Caco-2 (cell line): ENCODE data around the gene MYO5B. TPM values are rescaled to one million over a fixed set of nuclear protein-coding genes. Genes with fewer than 3 reads are reported as not detected.
"Not testable (repeated sequence)": the region's sequence is repeated elsewhere in the genome, so short reads cannot be mapped to it uniquely, and the experiment has no call there.

Experiments
- BruUV-seq: library from RNA; stranded (reverse); fragments of 400-500 nt; replicated peaks from 2 replicates; lab custom pipeline; 2021; lab: Mats Ljungman, UMichigan
- CTCF ChIA-PET: fragments of 300-600 bp; sonication (Branson Sonifier 250); formaldehyde crosslinking; loops from one replicate; lab custom pipeline; 2022; ENCODE audit warnings: antibody characterized with exemption; lab: Charles Lee
- POLR2A ChIA-PET: fragments of 300-600 bp; sonication (Branson Sonifier 250); formaldehyde crosslinking; loops from one replicate; lab custom pipeline; 2022; ENCODE audit warnings: antibody characterized with exemption; lab: Charles Lee
- DNase-seq, 2 experiments: peaks; one replicate each; pipeline versions ENCODE4 v3.0.0 to v3.0.0-alpha.2; 2020 to 2022
- H3K27me3 ChIP-seq: replicated peaks from 2 replicates; pipeline ENCODE4 v1.6.0; 2011; ENCODE audit warnings: low read length; ENCODE audit not compliant: control insufficient read depth, insufficient read depth
- H3K36me3 ChIP-seq: 2 replicates; pipeline ENCODE4 v1.5.1; 2011; ENCODE audit warnings: low read length; ENCODE audit not compliant: control insufficient read depth, insufficient read depth
- H3K4me1 ChIP-seq: fragments of 250-450 bp; sonication (Bioruptor Pico); 2 replicates; pipeline ENCODE4 v1.5.1; 2020; ENCODE audit warnings: mild to moderate bottlenecking
- H3K4me3 ChIP-seq: 2 replicates; pipeline ENCODE4 v1.5.1; 2011; ENCODE audit warnings: low read depth, mild to moderate bottlenecking, control low read depth, low read length
- H3K9me3 ChIP-seq: fragments of 250-450 bp; sonication (Bioruptor Pico); 2 replicates; pipeline ENCODE4 v1.5.1; 2020; ENCODE audit warnings: mild to moderate bottlenecking, moderate library complexity
- H3K27ac Mint-ChIP-seq: one replicate; pipeline ENCODE4 v1.8.0; 2022; ENCODE audit warnings: mixed read lengths; ENCODE audit not compliant: unreplicated experiment
- H3K27me3 Mint-ChIP-seq: one replicate; pipeline ENCODE4 v1.8.0; 2022; ENCODE audit warnings: mixed read lengths; ENCODE audit not compliant: insufficient read depth, unreplicated experiment
- H3K36me3 Mint-ChIP-seq: one replicate; pipeline ENCODE4 v1.8.0; 2022; ENCODE audit warnings: mild to moderate bottlenecking, mixed read lengths; ENCODE audit not compliant: insufficient read depth, unreplicated experiment
- H3K4me1 Mint-ChIP-seq: one replicate; pipeline ENCODE4 v1.8.0; 2022; ENCODE audit warnings: low read depth, mixed read lengths; ENCODE audit not compliant: unreplicated experiment
- H3K4me3 Mint-ChIP-seq: one replicate; pipeline ENCODE4 v1.8.0; 2022; ENCODE audit warnings: mild to moderate bottlenecking, moderate library complexity, mixed read lengths; ENCODE audit not compliant: unreplicated experiment
- H3K9me3 Mint-ChIP-seq: one replicate; pipeline ENCODE4 v1.8.0; 2022; ENCODE audit warnings: mixed read lengths; ENCODE audit not compliant: unreplicated experiment
- intact Hi-C: fragments of 100-400 bp; cut with micrococcal nuclease; formaldehyde crosslinking; loops from one replicate; pipeline ENCODE4 v1.10.0; 2022; ENCODE audit not compliant: unreplicated experiment
- total RNA-seq: library from RNA; stranded (reverse); gene quantifications from 2 replicates; pipeline ENCODE4 v1.2.3, GENCODE V29; 2022
- TF ChIP-seq, protein P1 (sequence below), 2 experiments: fragments of 200-600 bp in 1 of 2; IDR thresholded peaks; 1 replicate in 1 of 2; 2 replicates in 1 of 2; pipeline versions ENCODE4 v1.5.1 to v1.8.0; 2011 to 2022; ENCODE audit warnings: antibody characterized with exemption in 1 of 2, control low read depth in 1 of 2, inconsistent platforms in 1 of 2, low read depth in 1 of 2, low read length in 1 of 2, mild to moderate bottlenecking in 1 of 2, moderate library complexity in 1 of 2; ENCODE audit not compliant: insufficient read depth in 1 of 2, severe bottlenecking in 1 of 2, unreplicated experiment in 1 of 2

Gene MYO5B
- total RNA-seq, 1 experiment from 2014 or later, result 28.3 TPM

DNA sequence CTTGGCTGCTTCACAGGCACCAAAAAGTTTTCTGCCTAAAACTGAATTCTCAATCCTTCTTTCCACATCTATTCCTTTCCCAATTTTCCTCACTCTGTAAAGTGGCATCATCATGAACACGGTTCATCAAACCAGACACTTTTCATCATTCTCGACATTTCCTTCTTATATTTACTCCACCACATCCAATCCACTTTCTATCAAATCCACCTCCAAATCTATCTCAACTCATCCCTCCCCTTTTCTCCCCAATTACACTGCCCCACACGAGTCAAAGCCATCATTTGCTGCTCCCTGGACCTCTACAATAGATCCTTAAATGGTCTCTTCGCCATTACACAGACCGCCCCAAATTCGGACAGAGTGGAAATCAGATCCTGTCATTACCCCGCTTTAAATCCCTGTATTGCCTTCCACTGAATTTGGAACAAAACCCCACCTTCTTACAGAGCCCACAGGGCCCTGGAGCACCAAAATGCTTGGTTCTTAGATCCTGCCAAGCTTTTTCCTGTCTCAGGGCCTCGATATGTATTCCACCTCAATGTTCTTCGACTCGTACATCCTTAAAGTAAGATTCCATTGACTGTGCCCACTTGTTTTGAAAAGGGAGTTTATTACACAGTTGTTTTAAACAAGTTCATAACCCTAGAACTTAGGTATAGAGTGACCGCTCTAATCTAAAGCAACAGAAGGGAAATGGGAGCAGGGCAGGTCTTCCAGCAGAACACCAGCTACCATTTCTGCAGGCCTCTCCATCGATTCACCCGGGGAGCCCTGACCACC, 382.5 kb downstream of the MYO5B start:
- Mint-ChIP-seq H3K4me3 (peak overlapping the region; percentile 85), H3K36me3 (peaks cover 38% of the 10 kb centered on the region), H3K4me1 (peaks cover 27% of the 10 kb centered on the region), H3K27me3 (no peaks in the 10 kb centered on the region), H3K9me3 (no peaks in the 10 kb centered on the region), H3K27ac (peak overlapping the region; percentile 61)
- no TSS peak for BruUV-seq
- H3K27me3 ChIP-seq, result no peaks in the 10 kb centered on the region
- H3K4me3 ChIP-seq, result peak overlapping the region; percentile 78
- intact Hi-C loops, result loop anchor here (5.0 kb wide), 1 partner anchor 45 kb away; no protein-coding TSS in a partner anchor
- H3K4me1 ChIP-seq, result peaks cover 12% of the 10 kb centered on the region; the same call in 1 of the 2 replicates
- H3K36me3 ChIP-seq, result no peaks in the 10 kb centered on the region
- TF ChIP-seq, protein P1, sequence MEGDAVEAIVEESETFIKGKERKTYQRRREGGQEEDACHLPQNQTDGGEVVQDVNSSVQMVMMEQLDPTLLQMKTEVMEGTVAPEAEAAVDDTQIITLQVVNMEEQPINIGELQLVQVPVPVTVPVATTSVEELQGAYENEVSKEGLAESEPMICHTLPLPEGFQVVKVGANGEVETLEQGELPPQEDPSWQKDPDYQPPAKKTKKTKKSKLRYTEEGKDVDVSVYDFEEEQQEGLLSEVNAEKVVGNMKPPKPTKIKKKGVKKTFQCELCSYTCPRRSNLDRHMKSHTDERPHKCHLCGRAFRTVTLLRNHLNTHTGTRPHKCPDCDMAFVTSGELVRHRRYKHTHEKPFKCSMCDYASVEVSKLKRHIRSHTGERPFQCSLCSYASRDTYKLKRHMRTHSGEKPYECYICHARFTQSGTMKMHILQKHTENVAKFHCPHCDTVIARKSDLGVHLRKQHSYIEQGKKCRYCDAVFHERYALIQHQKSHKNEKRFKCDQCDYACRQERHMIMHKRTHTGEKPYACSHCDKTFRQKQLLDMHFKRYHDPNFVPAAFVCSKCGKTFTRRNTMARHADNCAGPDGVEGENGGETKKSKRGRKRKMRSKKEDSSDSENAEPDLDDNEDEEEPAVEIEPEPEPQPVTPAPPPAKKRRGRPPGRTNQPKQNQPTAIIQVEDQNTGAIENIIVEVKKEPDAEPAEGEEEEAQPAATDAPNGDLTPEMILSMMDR (IDR thresholded peaks at IDR 0.05; ENCODE audit: insufficient read depth in 1 of 2, low read depth in 1 of 2, low read length in 1 of 2, severe bottlenecking in 1 of 2, unreplicated experiment in 1 of 2), result no peak
- ChIA-PET CTCF (interaction anchor here (1.6 to 1.8 kb wide), 2 partner anchors 46 to 48 kb away, joined by 3 to 8 read pairs; no protein-coding TSS in a partner anchor), POLR2A (no interaction called here)
- H3K9me3 ChIP-seq, result no peaks in the 10 kb centered on the region
- DNase-seq, result no peak

DNA sequence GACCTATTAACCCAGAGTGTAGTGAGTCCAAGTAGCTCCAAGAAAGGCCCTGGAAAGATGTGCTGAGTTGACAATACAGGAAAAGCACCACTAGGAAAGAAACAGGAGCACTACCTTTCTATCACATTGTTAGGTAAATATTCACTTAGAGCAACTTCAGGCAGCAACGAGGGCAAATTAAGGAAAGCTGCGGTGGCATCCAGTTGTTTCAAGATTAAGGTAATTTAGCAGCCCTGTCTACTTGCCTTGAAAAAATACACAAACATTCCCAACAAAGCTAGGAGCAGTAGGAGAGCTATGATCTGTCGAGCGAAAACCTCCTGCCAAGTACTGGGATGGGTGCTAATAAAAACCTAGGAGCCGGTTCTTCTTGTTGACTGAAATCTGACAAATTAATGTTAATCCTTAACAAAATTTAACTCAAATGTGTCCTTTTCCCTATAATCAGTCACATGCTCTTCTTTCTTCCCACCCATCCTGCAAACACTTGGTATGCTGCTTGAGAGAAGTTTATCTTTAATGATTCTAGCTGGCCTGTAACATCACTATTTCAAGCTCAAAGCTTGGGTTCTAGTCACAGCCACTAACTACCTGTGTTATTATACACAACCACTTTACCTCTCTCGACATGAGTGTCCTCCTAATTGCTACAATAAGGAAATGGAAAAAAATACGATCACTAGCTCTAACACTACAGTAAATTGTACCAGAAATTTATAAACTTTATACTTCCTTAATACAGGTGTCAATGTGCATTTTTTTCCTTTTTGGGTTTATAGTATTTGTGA, 383.6 kb downstream of the MYO5B start:
- no peak for DNase-seq
- H3K9me3 Mint-ChIP-seq, result no peaks in the 10 kb centered on the region
- peaks cover 23% of the 10 kb centered on the region for H3K4me1 Mint-ChIP-seq
- Histone ChIP-seq H3K9me3 (no peaks in the 10 kb centered on the region), H3K4me3 (peak overlapping the region; percentile 29), H3K27me3 (no peaks in the 10 kb centered on the region), H3K4me1 (0 out of 2 replicates have a peak, but pooled peaks cover 7% of the 10 kb centered on the region), H3K36me3 (no peaks in the 10 kb centered on the region)
- intact Hi-C loops, result loop anchor here (2.0 to 5.0 kb wide), 2 partner anchors 23 to 46 kb away; no protein-coding TSS in a partner anchor
- CTCF ChIA-PET, result interaction anchor here (1.6 to 1.8 kb wide), 2 partner anchors 47 to 49 kb away, joined by 3 to 8 read pairs; no protein-coding TSS in a partner anchor
- BruUV-seq, result no TSS peak
- POLR2A ChIA-PET, result no interaction called here
- H3K27me3 Mint-ChIP-seq, result no peaks in the 10 kb centered on the region
- H3K4me3 Mint-ChIP-seq, result peak overlapping the region; percentile 85
- peaks cover 44% of the 10 kb centered on the region for H3K36me3 Mint-ChIP-seq
- TF ChIP-seq, protein P1 (IDR thresholded peaks at IDR 0.05; ENCODE audit: insufficient read depth in 1 of 2, low read depth in 1 of 2, low read length in 1 of 2, severe bottlenecking in 1 of 2, unreplicated experiment in 1 of 2), result no peak
- H3K27ac Mint-ChIP-seq, result peak overlapping the region; percentile 48

GRCh38 chr18:49808553-49809191, 386.3 kb downstream of the MYO5B start:
- H3K4me3 ChIP-seq, BruUV-seq, H3K27me3 ChIP-seq, CTCF ChIA-PET, POLR2A ChIA-PET, H3K27me3 Mint-ChIP-seq, H3K9me3 Mint-ChIP-seq, H3K36me3 ChIP-seq, H3K4me1 ChIP-seq, intact Hi-C loops, H3K9me3 ChIP-seq: not testable (repeated sequence)
- Mint-ChIP-seq H3K4me1 (peaks cover 20% of the 10 kb centered on the region), H3K4me3 (peak overlapping the region; percentile 27), H3K27ac (peak overlapping the region; percentile 63), H3K36me3 (peaks cover 54% of the 10 kb centered on the region)
- DNase-seq, result peak; percentile 36 to 45
